B cell (primary cell): Measurements from ENCODE around the gene LHX6. TPM values are rescaled to one million over a fixed set of nuclear protein-coding genes. Genes with fewer than 3 reads are reported as not detected.

Source experiments
- ATAC-seq: fragments of 200-7000 bp; cut with Tn5 transposase; one replicate; pipeline ENCODE4 v1.10.0; 2021; ENCODE audit warnings: low read depth, mild to moderate bottlenecking, moderate number of reproducible peaks, moderate library complexity
- CTCF ChIA-PET: fragments of 350-600 bp; sonication (Branson Sonifier 250); formaldehyde crosslinking; loops from one replicate; lab custom pipeline; 2021; ENCODE audit warnings: antibody characterized with exemption, inconsistent platforms; lab: Charles Lee
- POLR2A ChIA-PET: fragments of 350-600 bp; sonication (Branson Sonifier 250); formaldehyde crosslinking; loops from one replicate; lab custom pipeline; 2021; ENCODE audit warnings: antibody characterized with exemption; lab: Charles Lee
- DNase-seq: peaks from one replicate; pipeline ENCODE4 v3.0.0; 2013
- H2AFZ ChIP-seq: 2 replicates; pipeline ENCODE4 v1.6.1; 2012; ENCODE audit warnings: mild to moderate bottlenecking, low read depth, low read length; ENCODE audit not compliant: insufficient read depth, poor library complexity, severe bottlenecking
- H3K27ac ChIP-seq, 2 donors: 1 replicate in 1 of 2; 2 replicates in 1 of 2; pipeline ENCODE4 v1.5.1; 2012 to 2013; ENCODE audit warnings: low read length in 2 of 2, mild to moderate bottlenecking in 2 of 2, moderate library complexity in 1 of 2
- H3K27me3 ChIP-seq, 4 experiments: fragments of 200-600 bp in 1 of 4; sonication (generic) in 1 of 4; replicated peaks in 1 of 4; 1 replicate in 2 of 4; 2 replicates in 2 of 4; pipeline versions ENCODE4 v1.6.1 to v1.7.0; 2013 to 2016; ENCODE audit warnings: low read length in 3 of 4, mild to moderate bottlenecking in 2 of 4, mixed read lengths in 1 of 4, moderate library complexity in 1 of 4; ENCODE audit not compliant: insufficient read depth in 4 of 4, control insufficient read depth in 3 of 4; ENCODE audit errors: control extremely low read depth in 1 of 4
- H3K36me3 ChIP-seq, 2 experiments: replicated peaks in 1 of 2; 1 replicate in 1 of 2; 2 replicates in 1 of 2; pipeline versions ENCODE4 v1.6.1 to v1.7.1; 2013; ENCODE audit warnings: low read length in 1 of 2; ENCODE audit not compliant: insufficient read depth in 2 of 2, control insufficient read depth in 1 of 2; ENCODE audit errors: control extremely low read depth in 1 of 2, extremely low read depth in 1 of 2
- H3K4me1 ChIP-seq, 2 donors: fragments of 200-600 bp in 1 of 2; sonication (generic) in 1 of 2; 1 replicate in 1 of 2; 2 replicates in 1 of 2; pipeline versions ENCODE4 v1.5.1 to v1.6.1; 2013 to 2017; ENCODE audit warnings: low read length in 2 of 2; ENCODE audit not compliant: control insufficient read depth in 2 of 2, insufficient read depth in 2 of 2
- H3K4me2 ChIP-seq: replicated peaks from 2 replicates; pipeline ENCODE3; 2012; ENCODE audit warnings: mild to moderate bottlenecking, low read depth, low read length; ENCODE audit not compliant: poor library complexity, severe bottlenecking
- H3K4me3 ChIP-seq, 5 experiments: fragments of 200-600 bp in 1 of 5; sonication (generic) in 1 of 5; 1 replicate in 3 of 5; 2 replicates in 2 of 5; pipeline versions ENCODE4 v1.5.1 to v1.7.0; 2011 to 2016; ENCODE audit warnings: low read length in 4 of 5, mild to moderate bottlenecking in 4 of 5, low read depth in 2 of 5, control low read depth in 1 of 5, moderate library complexity in 1 of 5; ENCODE audit not compliant: insufficient read depth in 1 of 5; ENCODE audit errors: control extremely low read depth in 1 of 5, extremely low read depth in 1 of 5
- H3K79me2 ChIP-seq: fragments of 200-600 bp; sonication (generic); one replicate; pipeline ENCODE4 v1.6.0; 2016; ENCODE audit warnings: low read length; ENCODE audit not compliant: control insufficient read depth, insufficient read depth
- H3K9ac ChIP-seq: fragments of 200-600 bp; sonication (generic); 2 replicates; pipeline ENCODE4 v1.6.1; 2017; ENCODE audit warnings: mild to moderate bottlenecking, low read length, moderate library complexity
- H3K9me3 ChIP-seq, 3 donors: one replicate each; pipeline versions ENCODE4 v1.6.1 to v1.7.1; 2013; ENCODE audit warnings: low read length in 2 of 3; ENCODE audit not compliant: control insufficient read depth in 2 of 3, insufficient read depth in 1 of 3; ENCODE audit errors: control extremely low read depth in 1 of 3
- H4K20me1 ChIP-seq: 2 replicates; pipeline ENCODE4 v1.6.0; 2012; ENCODE audit warnings: mild to moderate bottlenecking, low read length; ENCODE audit not compliant: insufficient read depth, control insufficient read depth, poor library complexity, severe bottlenecking
- H3K27ac Mint-ChIP-seq: one replicate; pipeline ENCODE4 v1.8.0; 2021; ENCODE audit warnings: mixed read lengths
- H3K27me3 Mint-ChIP-seq: one replicate; pipeline ENCODE4 v1.8.0; 2021; ENCODE audit warnings: mixed read lengths
- H3K4me1 Mint-ChIP-seq: one replicate; pipeline ENCODE4 v1.8.0; 2021; ENCODE audit warnings: mixed read lengths
- H3K4me3 Mint-ChIP-seq: one replicate; pipeline ENCODE4 v1.8.0; 2021; ENCODE audit warnings: mixed read lengths
- H3K9me3 Mint-ChIP-seq: one replicate; pipeline ENCODE4 v1.8.0; 2022; ENCODE audit warnings: mixed read lengths; ENCODE audit not compliant: insufficient read depth
- EZH2 ChIP-seq: IDR thresholded peaks from 2 replicates; pipeline ENCODE4 v1.6.1; 2012; ENCODE audit warnings: borderline replicate concordance, low read depth, mild to moderate bottlenecking, moderate library complexity, low read length; ENCODE audit not compliant: insufficient read depth, poor library complexity, severe bottlenecking
- WGBS: methylation state at CpG from one replicate; pipeline ENCODE4 v1.1.5; 2013; ENCODE audit warnings: missing lambda C conversion rate; ENCODE audit not compliant: insufficient coverage; 5-methylcytosine and 5-hydroxymethylcytosine counted together
- intact Hi-C: fragments of 100-400 bp; cut with micrococcal nuclease; formaldehyde crosslinking; loops from one replicate; pipeline ENCODE4 v1.10.0; 2022
- polyA plus RNA-seq: library from polyadenylated mRNA; depleted of rRNA; stranded (reverse); fragments of >200 nt; gene quantifications from 2 replicates; pipeline ENCODE4 v1.2.3, GENCODE V29; 2012
- total RNA-seq, 2 donors: library from RNA; stranded (reverse); fragments of 120-200 nt in 1 of 2; gene quantifications; 1 replicate in 1 of 2; 2 replicates in 1 of 2; pipeline versions ENCODE4 v1.2.3 to v1.2.4, GENCODE V29; 2013 to 2022
- TF ChIP-seq, protein P1 (sequence below): fragments of 200-600 bp; IDR thresholded peaks from one replicate; pipeline ENCODE4 v1.8.0; 2022; ENCODE audit warnings: antibody characterized with exemption, mild to moderate bottlenecking

LHX6 gene
- total and polyA plus RNA-seq, 2 donors (not counting 1 experiment from before 2014, with no cell fraction given), result 0.03 TPM; not detected in 1

DNA sequence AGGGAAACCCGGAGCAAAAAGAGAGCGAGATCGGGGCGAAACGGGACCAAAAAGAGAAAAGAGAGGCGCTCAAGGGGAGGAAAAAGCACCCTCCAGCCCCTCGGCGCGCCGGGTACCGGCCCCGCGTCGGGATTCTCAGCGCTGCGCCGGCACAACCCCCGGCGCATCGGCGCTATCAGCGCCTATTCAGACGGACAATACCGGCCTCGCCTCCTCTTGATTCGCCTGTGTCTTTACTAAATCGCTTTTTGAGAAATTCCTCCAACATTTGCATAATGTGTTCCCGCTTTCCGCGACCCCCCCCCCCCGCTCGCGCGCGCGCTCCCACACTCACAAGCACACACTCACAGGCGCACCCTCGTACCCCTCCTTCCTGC, 578 bp downstream of the LHX6 start:
- peak overlapping the region; percentile 87 for H3K4me2 ChIP-seq
- intact Hi-C loops, result no loop called here
- peaks cover 0 to 12% (median 0%) of the 10 kb centered on the region in 3 donors for H3K9me3 ChIP-seq
- DNase-seq (no peak), ATAC-seq (no peak)
- no peaks in the 10 kb centered on the region for H3K36me3 ChIP-seq
- peak overlapping the region; percentile 51 for H3K9ac ChIP-seq
- ChIA-PET POLR2A (no interaction called here), CTCF (no interaction called here)
- H3K27ac ChIP-seq, result no peak overlapping the region
- Mint-ChIP-seq H3K27ac (no peak overlapping the region), H3K27me3 (peaks cover 37% of the 10 kb centered on the region), H3K9me3 (no peaks in the 10 kb centered on the region), H3K4me3 (peak overlapping the region; percentile 79), H3K4me1 (peaks cover 4% of the 10 kb centered on the region)
- H3K4me3 ChIP-seq, result peak overlapping the region in 3 of 5 experiments; percentile 20 to 62 (median 34)
- peaks cover 5 to 12% of the 10 kb centered on the region in 2 donors for H3K4me1 ChIP-seq
- peak overlapping the region; percentile 54 for H2AFZ ChIP-seq
- H4K20me1 ChIP-seq, result no peaks in the 10 kb centered on the region
- TF ChIP-seq EZH2, result peak; percentile 41
- TF ChIP-seq, protein P1, sequence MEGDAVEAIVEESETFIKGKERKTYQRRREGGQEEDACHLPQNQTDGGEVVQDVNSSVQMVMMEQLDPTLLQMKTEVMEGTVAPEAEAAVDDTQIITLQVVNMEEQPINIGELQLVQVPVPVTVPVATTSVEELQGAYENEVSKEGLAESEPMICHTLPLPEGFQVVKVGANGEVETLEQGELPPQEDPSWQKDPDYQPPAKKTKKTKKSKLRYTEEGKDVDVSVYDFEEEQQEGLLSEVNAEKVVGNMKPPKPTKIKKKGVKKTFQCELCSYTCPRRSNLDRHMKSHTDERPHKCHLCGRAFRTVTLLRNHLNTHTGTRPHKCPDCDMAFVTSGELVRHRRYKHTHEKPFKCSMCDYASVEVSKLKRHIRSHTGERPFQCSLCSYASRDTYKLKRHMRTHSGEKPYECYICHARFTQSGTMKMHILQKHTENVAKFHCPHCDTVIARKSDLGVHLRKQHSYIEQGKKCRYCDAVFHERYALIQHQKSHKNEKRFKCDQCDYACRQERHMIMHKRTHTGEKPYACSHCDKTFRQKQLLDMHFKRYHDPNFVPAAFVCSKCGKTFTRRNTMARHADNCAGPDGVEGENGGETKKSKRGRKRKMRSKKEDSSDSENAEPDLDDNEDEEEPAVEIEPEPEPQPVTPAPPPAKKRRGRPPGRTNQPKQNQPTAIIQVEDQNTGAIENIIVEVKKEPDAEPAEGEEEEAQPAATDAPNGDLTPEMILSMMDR, result no peak
- no peaks in the 10 kb centered on the region for H3K79me2 ChIP-seq
- peaks cover 0 to 42% (median 24%) of the 10 kb centered on the region in 4 experiments for H3K27me3 ChIP-seq
- under 1% methylated on average over 32 of the region's 38 CpGs for WGBS

DNA sequence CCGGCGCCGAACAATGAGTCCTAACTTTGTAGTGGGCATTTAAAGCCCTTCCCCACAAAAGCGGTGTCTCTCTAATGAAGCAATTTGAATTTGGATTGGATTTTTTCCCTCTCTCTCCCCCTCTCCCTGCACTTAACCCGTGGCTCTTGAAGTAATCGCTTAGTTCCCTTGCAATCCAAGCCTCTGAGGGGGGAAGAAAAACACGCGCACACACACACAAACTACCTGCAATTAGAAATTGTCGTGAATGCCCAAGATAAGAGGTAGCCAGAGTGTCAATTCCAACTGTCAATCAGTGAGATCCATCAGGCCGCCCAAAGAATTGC, 1.2 kb downstream of the LHX6 start:
- ChIA-PET POLR2A (no interaction called here), CTCF (no interaction called here)
- Histone ChIP-seq H3K79me2 (no peaks in the 10 kb centered on the region), H2AFZ (no peak overlapping the region), H3K36me3 (no peaks in the 10 kb centered on the region), H3K9ac (no peak overlapping the region), H4K20me1 (no peaks in the 10 kb centered on the region), H3K4me2 (peak overlapping the region; percentile 25), H3K27me3 (peaks cover 0 to 47% (median 24%) of the 10 kb centered on the region in 4 experiments), H3K27ac (no peak overlapping the region), H3K4me3 (no peak overlapping the region), H3K4me1 (peaks cover 5 to 12% of the 10 kb centered on the region in 2 donors), H3K9me3 (peaks cover 0 to 12% (median 0%) of the 10 kb centered on the region in 3 donors)
- no peak for TF ChIP-seq EZH2
- TF ChIP-seq, protein P1, result no peak
- Mint-ChIP-seq H3K4me1 (peaks cover 4% of the 10 kb centered on the region), H3K27ac (no peak overlapping the region), H3K9me3 (no peaks in the 10 kb centered on the region), H3K4me3 (peak overlapping the region; percentile 74), H3K27me3 (peaks cover 40% of the 10 kb centered on the region)
- WGBS, result 97% methylated on average over 5 of the region's 10 CpGs
- no peak for DNase-seq
- no peak for ATAC-seq
- intact Hi-C loops, result no loop called here
